Measurements from ENCODE around the gene TRUB2. TPM values are rescaled to one million over a fixed set of nuclear protein-coding genes. Genes with fewer than 3 reads are reported as not detected.

Gene TRUB2, protein sequence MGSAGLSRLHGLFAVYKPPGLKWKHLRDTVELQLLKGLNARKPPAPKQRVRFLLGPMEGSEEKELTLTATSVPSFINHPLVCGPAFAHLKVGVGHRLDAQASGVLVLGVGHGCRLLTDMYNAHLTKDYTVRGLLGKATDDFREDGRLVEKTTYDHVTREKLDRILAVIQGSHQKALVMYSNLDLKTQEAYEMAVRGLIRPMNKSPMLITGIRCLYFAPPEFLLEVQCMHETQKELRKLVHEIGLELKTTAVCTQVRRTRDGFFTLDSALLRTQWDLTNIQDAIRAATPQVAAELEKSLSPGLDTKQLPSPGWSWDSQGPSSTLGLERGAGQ
- total RNA-seq (2021; ENCODE audit: unreplicated experiment) (42.1 TPM), Bru-seq, nascent RNA (percentile 59 among the genes with signal in this experiment), BruChase-seq, experiment 1, labeled RNA remaining after a 6-hour chase (percentile 66 among the genes with signal in this experiment), BruChase-seq, experiment 2, labeled RNA remaining after a 2-hour chase (percentile 63 among the genes with signal in this experiment)
- 19.1 and 29.0 TPM in 2 replicates for polyA plus RNA-seq (2012)
- long read RNA-seq, full-length matches to known transcripts = 86 of 106 reads
- long read RNA-seq, partial matches to known transcripts = 5 of 106 reads
- long read RNA-seq, other reads (novel, unspliced or antisense) = 15 of 106 reads

GRCh38 chr9:128322404-128323211 is at the start of gene TRUB2, which contains the start of gene COQ4:
Gene TRUB2 (minus strand): TSS chr9:128322447. CDS start chr9:128322408, 39 bp downstream.
Gene COQ4 (plus strand): TSS chr9:128322839. CDS start chr9:128322859, 20 bp downstream.
- Histone ChIP-seq H3K4me1 (ENCODE audit: control insufficient read depth in 1 of 2, insufficient read depth in 2 of 2, low read length in 2 of 2) (peaks cover 8 to 19% of the 10 kb centered on the region in 2 experiments), H3K4me3 (replicated peaks in 1 of 2; ENCODE audit: low read depth in 1 of 2, low read length in 2 of 2) (peak within 1 kb of the TSS; percentile 99 to 100), H3K79me2 (ENCODE audit: insufficient read depth, low read length) (peaks cover 38% of the 10 kb centered on the region), H4K20me1 (ENCODE audit: insufficient read depth) (no peaks in the 10 kb centered on the region), H3K27me3 (ENCODE audit: insufficient read depth, low read length) (no peaks in the 10 kb centered on the region), H3K9me3 (ENCODE audit: control insufficient read depth in 1 of 2, insufficient read depth in 1 of 2, low read depth in 1 of 2, low read length in 2 of 2) (no peaks in the 10 kb centered on the region), H3K36me3 (ENCODE audit: control insufficient read depth in 1 of 2, insufficient read depth in 2 of 2, low read length in 2 of 2) (peaks cover 6 to 18% of the 10 kb centered on the region in 2 experiments; a peak in 3 of 4 replicates), H3K9me2 (ENCODE audit: insufficient read depth) (no peaks in the 10 kb centered on the region), H3K27ac (ENCODE audit: low read depth, low read length) (peak within 1 kb of the TSS; percentile 93), H3K9ac (ENCODE audit: low read length) (peak within 1 kb of the TSS; percentile 85), H3K4me2 (ENCODE audit: low read length) (peak within 1 kb of the TSS; percentile 89), H2AFZ (ENCODE audit: low read depth, low read length, poor library complexity, severe bottlenecking) (peak within 1 kb of the TSS; percentile 13)
- POLR2A ChIA-PET = interaction anchor here (1.1 kb wide), 1 partner anchor 15 kb away, joined by 5 read pairs; no protein-coding TSS in a partner anchor
- peak; percentile 92 for DNase-seq (ENCODE audit: low read depth, low spot score)
- CTCF ChIA-PET = no interaction called here
- BruUV-seq (replicated peaks) = no TSS peak
- intact Hi-C loops (cut with micrococcal nuclease) = loop anchor here (1.0 to 2.0 kb wide), 2 partner anchors 16 to 19 kb away; no protein-coding TSS in a partner anchor
- RAD21 ChIA-PET (ENCODE audit: low non-redundant PET in 1 of 2, low total read pairs in 2 of 2, uncharacterized antibody in 2 of 2, unreplicated experiment in 2 of 2) = no interaction called here
- peak; percentile 86 for ATAC-seq
- no peak for TF ChIP-seq ELF1 (IDR thresholded peaks at IDR 0.05; ENCODE audit: borderline replicate concordance, low read depth)
- no peak for TF ChIP-seq EGR1 (IDR thresholded peaks at IDR 0.05; ENCODE audit: low read depth)
- peak; percentile 99 for TF ChIP-seq YY1 (IDR thresholded peaks at IDR 0.05; ENCODE audit: extremely low read depth, insufficient replicate concordance, low read depth, low read length)
- TF ChIP-seq, protein P1, sequence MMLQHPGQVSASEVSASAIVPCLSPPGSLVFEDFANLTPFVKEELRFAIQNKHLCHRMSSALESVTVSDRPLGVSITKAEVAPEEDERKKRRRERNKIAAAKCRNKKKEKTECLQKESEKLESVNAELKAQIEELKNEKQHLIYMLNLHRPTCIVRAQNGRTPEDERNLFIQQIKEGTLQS (IDR thresholded peaks at IDR 0.05) = no peak
- peak; percentile 27 for TF ChIP-seq POLR2A (IDR thresholded peaks at IDR 0.05; ENCODE audit: borderline replicate concordance, extremely low read depth, insufficient read depth, insufficient read length)
- no peak for TF ChIP-seq REST (IDR thresholded peaks at IDR 0.05; ENCODE audit: low read depth)
- TF ChIP-seq SP1 (IDR thresholded peaks at IDR 0.05; ENCODE audit: low read depth) = no peak
- TF ChIP-seq SIN3A (IDR thresholded peaks at IDR 0.05; ENCODE audit: low read depth) = no peak
- peak; percentile 89 for TF ChIP-seq TCF7L2 (IDR thresholded peaks at IDR 0.05; ENCODE audit: borderline replicate concordance, extremely low read depth, insufficient read depth, insufficient read length)
- TF ChIP-seq CTCF (IDR thresholded peaks at IDR 0.05 in 2 of 3, conservative IDR thresholded peaks at IDR 0.05 in 1 of 3; ENCODE audit: borderline replicate concordance in 1 of 3, insufficient read depth in 1 of 3, low read depth in 2 of 3, low read length in 2 of 3) = no peak
- TF ChIP-seq POLR2AphosphoS5 (IDR thresholded peaks at IDR 0.05; ENCODE audit: low read depth, low read length) = peak; percentile 81
- peak; percentile 40 for TF ChIP-seq ZBTB33 (IDR thresholded peaks at IDR 0.05; ENCODE audit: extremely low read depth, insufficient replicate concordance, low read length)
- no peak for TF ChIP-seq MAX (IDR thresholded peaks at IDR 0.05)

Data from HCT116 (cell line).